NB4 (cell line): ENCODE data around the gene OR5B2.

ENCODE experiments used
- CTCF ChIP-seq: IDR thresholded peaks from one replicate; pipeline ENCODE4 v1.5.1; 2012; ENCODE audit warnings: low read depth, low read length
- MAX ChIP-seq: IDR thresholded peaks from 2 replicates; pipeline ENCODE4 v1.6.1; 2011; ENCODE audit warnings: low read depth, low read length
- MYC ChIP-seq: IDR thresholded peaks from 2 replicates; pipeline ENCODE4 v1.6.1; 2011; ENCODE audit warnings: low read depth, low read length
- POLR2A ChIP-seq: IDR thresholded peaks from 2 replicates; pipeline ENCODE4 v1.6.1; 2011; ENCODE audit warnings: mild to moderate bottlenecking; ENCODE audit not compliant: insufficient read length; ENCODE audit errors: extremely low read depth

GRCh38 chr11:58394195-58394594, 33.7 kb downstream of the OR5B2 start:
- TF ChIP-seq CTCF (no peak), MAX (no peak), POLR2A (no peak), MYC (no peak)
